AG04450 (cell line): ENCODE data around the gene KIAA1217. TPM values are rescaled to one million over a fixed set of nuclear protein-coding genes. Genes with fewer than 3 reads are reported as not detected.
A peak's percentile ranks its signal among the peaks of the same experiment; 100 is the strongest.

Experiments used
- CTCF ChIA-PET: fragments of 300-600, 350-600 bp; formaldehyde crosslinking; extraction: SDS; loops from one replicate; lab custom pipeline; 2022; ENCODE audit warnings: antibody characterized with exemption, inconsistent platforms; lab: Charles Lee
- POLR2A ChIA-PET: fragments of 350-600 bp; formaldehyde crosslinking; extraction: SDS; loops from one replicate; lab custom pipeline; 2021; ENCODE audit warnings: antibody characterized with exemption, inconsistent platforms; lab: Yijun Ruan, JAX
- DNase-seq: peaks from one replicate; pipeline ENCODE4 v3.0.0-alpha.2; 2011; ENCODE audit warnings: low read depth, low spot score
- H3K27ac ChIP-seq: one replicate; pipeline ENCODE4 v1.5.1; 2012; ENCODE audit warnings: low read depth, low read length, control low read depth
- H3K27me3 ChIP-seq: one replicate; pipeline ENCODE4 v1.6.0; 2012; ENCODE audit warnings: low read length; ENCODE audit not compliant: control insufficient read depth, insufficient read depth
- H3K4me3 ChIP-seq: 2 replicates; pipeline ENCODE4 v1.5.1; 2011; ENCODE audit warnings: mild to moderate bottlenecking, low read depth, low read length, control low read depth
- H3K9me3 ChIP-seq: 2 replicates; pipeline ENCODE4 v1.5.1; 2012; ENCODE audit warnings: low read length; ENCODE audit not compliant: control insufficient read depth, insufficient read depth
- polyA plus RNA-seq: library from polyadenylated mRNA; depleted of rRNA; stranded (reverse); fragments of >200 nt; gene quantifications from 2 replicates; pipeline ENCODE4 v1.2.3, GENCODE V29; 2011
- TF ChIP-seq, protein P1 (sequence below): IDR thresholded peaks from 2 replicates; pipeline ENCODE4 v1.5.1; 2011; ENCODE audit warnings: low read depth, low read length, control low read depth, inconsistent platforms

KIAA1217 gene
- polyA plus RNA-seq, 1 experiment, result 5.4 TPM

GRCh38 chr10:24207781-24208611, 942 bp upstream of the KIAA1217 start:
- Histone ChIP-seq H3K9me3 (no peaks in the 10 kb centered on the region), H3K27me3 (peaks cover 2% of the 10 kb centered on the region), H3K4me3 (no peak overlapping the region), H3K27ac (no peak overlapping the region)
- TF ChIP-seq, protein P1, sequence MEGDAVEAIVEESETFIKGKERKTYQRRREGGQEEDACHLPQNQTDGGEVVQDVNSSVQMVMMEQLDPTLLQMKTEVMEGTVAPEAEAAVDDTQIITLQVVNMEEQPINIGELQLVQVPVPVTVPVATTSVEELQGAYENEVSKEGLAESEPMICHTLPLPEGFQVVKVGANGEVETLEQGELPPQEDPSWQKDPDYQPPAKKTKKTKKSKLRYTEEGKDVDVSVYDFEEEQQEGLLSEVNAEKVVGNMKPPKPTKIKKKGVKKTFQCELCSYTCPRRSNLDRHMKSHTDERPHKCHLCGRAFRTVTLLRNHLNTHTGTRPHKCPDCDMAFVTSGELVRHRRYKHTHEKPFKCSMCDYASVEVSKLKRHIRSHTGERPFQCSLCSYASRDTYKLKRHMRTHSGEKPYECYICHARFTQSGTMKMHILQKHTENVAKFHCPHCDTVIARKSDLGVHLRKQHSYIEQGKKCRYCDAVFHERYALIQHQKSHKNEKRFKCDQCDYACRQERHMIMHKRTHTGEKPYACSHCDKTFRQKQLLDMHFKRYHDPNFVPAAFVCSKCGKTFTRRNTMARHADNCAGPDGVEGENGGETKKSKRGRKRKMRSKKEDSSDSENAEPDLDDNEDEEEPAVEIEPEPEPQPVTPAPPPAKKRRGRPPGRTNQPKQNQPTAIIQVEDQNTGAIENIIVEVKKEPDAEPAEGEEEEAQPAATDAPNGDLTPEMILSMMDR, result no peak
- CTCF ChIA-PET, result interaction anchor here (0.6 to 3.1 kb wide), 3 partner anchors 10 to 320 kb away, joined by 3 to 24 read pairs (median 4); no protein-coding TSS in a partner anchor
- POLR2A ChIA-PET, result no interaction called here
- DNase-seq, result no peak

DNA sequence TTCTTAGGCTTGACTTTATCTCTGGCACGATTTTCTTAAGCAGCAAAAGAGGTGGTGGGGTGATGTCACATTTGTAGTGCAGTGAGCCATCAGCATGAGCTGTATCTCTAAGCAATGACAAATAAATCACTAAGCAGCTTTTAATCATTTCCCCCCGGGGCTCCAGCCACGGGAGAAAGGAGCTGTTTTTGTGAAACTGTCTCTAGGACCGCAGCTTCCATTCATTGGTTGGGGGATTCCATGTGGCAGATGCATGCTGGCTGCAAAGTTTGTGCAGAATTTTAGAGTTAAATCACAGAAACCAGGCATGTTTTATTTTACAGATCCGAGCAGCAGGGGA, 464 bp downstream of the KIAA1217 start:
- no peak overlapping the region for H3K27ac ChIP-seq
- ChIA-PET CTCF (interaction anchor here (0.9 to 3.1 kb wide), 6 partner anchors 12 to 309 kb away, joined by 3 to 24 read pairs (median 3); no protein-coding TSS in a partner anchor), POLR2A (no interaction called here)
- DNase-seq, result no peak
- H3K4me3 ChIP-seq, result peak overlapping the region; percentile 59
- H3K9me3 ChIP-seq, result no peaks in the 10 kb centered on the region
- TF ChIP-seq, protein P1, result no peak
- no peaks in the 10 kb centered on the region for H3K27me3 ChIP-seq

- TF ChIP-seq, protein P1, result no peak
- H3K27me3 ChIP-seq, result no peaks in the 10 kb centered on the region
- no peak overlapping the region for H3K27ac ChIP-seq
- peak overlapping the region; percentile 59 for H3K4me3 ChIP-seq
- no peak for DNase-seq
- H3K9me3 ChIP-seq, result no peaks in the 10 kb centered on the region
- ChIA-PET CTCF (interaction anchor here (0.8 to 3.1 kb wide), 7 partner anchors 7 to 308 kb away, joined by 3 to 24 read pairs (median 3); no protein-coding TSS in a partner anchor), POLR2A (no interaction called here)
Observed at GRCh38 chr10:24209946-24210491, 1.1 kb downstream of the KIAA1217 start.

GRCh38 chr10:24210501-24210900, 1.6 kb downstream of the KIAA1217 start:
- ChIA-PET CTCF (interaction anchor here (0.8 to 2.0 kb wide), 2 partner anchors 8 to 14 kb away, joined by 3 to 5 read pairs; no protein-coding TSS in a partner anchor), POLR2A (no interaction called here)
- TF ChIP-seq, protein P1, result no peak
- no peak for DNase-seq
- Histone ChIP-seq H3K27ac (no peak overlapping the region), H3K9me3 (no peaks in the 10 kb centered on the region), H3K4me3 (no peak overlapping the region), H3K27me3 (no peaks in the 10 kb centered on the region)

DNA sequence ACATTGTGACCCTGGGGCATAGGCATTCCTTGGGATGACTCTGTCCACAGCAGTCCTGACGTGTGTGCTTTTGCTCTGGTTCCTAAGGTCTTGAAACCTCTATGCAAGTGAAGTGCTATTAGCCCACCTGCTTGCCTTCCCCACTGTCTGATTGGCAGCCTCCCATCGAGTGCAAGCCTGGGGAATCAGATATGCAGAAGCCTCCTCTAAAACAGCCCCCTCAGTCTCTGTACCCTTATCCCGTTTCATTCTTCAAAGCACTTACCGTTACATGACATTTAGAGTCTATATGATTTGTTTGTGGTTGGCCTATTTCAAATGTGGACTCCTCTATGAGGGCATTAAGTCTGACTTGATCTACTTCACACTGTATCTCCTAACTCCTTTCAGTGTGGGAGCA, 4.3 kb downstream of the KIAA1217 start:
- H3K9me3 ChIP-seq, result no peaks in the 10 kb centered on the region
- POLR2A ChIA-PET, result no interaction called here

More for the DNA sequence above, 4.3 kb downstream of the KIAA1217 start:
- TF ChIP-seq, protein P1, result no peak
- CTCF ChIA-PET, result no interaction called here
- no peak for DNase-seq
- no peaks in the 10 kb centered on the region for H3K27me3 ChIP-seq
- H3K4me3 ChIP-seq, result no peak overlapping the region
- no peak overlapping the region for H3K27ac ChIP-seq
